ENCODE data around the gene IL2RA.

GRCh38 chr10:6068006-6068405 lies 5.8 kb upstream of the IL2RA start:
- no peak for TF ChIP-seq CTCF (conservative IDR thresholded peaks at IDR 0.05; ENCODE audit: low read depth, low read length)
- TF ChIP-seq EZH2phosphoT487 (IDR thresholded peaks at IDR 0.05; ENCODE audit: borderline replicate concordance, low read length) = no peak

All from PC-3 (cell line).